Stimulated activated naive B cell treated with anti-CD40 and anti-IgM and Interleukin-4, amounts not matched to agents 10 μg/mL and 1 μg/mL and 100 μg/mL, for 72 hours (primary cell): ENCODE results near the gene ZDHHC7.
A peak's percentile ranks its signal among the peaks of the same experiment; 100 is the strongest.

ENCODE experiments used
- ATAC-seq, 2 donors: fragments of 150-1000 bp; cut with Tn5 transposase; replicated peaks; 2 replicates each; pipeline ENCODE4 v1.10.0; 2021; ENCODE audit warnings: moderate library complexity in 1 of 2
- DNase-seq: peaks from one replicate; pipeline ENCODE4 v3.0.0; 2021
- H3K27ac Mint-ChIP-seq: one replicate; pipeline ENCODE4 v1.8.0; 2022; ENCODE audit warnings: mild to moderate bottlenecking, mixed read lengths
- H3K27me3 Mint-ChIP-seq, 2 donors: one replicate each; pipeline ENCODE4 v1.8.0; 2022; ENCODE audit warnings: mixed read lengths in 2 of 2
- H3K36me3 Mint-ChIP-seq, 2 donors: one replicate each; pipeline ENCODE4 v1.8.0; 2022; ENCODE audit warnings: mixed read lengths in 2 of 2, mild to moderate bottlenecking in 1 of 2
- H3K4me1 Mint-ChIP-seq, 2 donors: one replicate each; pipeline ENCODE4 v1.8.0; 2022; ENCODE audit warnings: mixed read lengths in 2 of 2, mild to moderate bottlenecking in 1 of 2
- H3K4me3 Mint-ChIP-seq, 2 donors: one replicate each; pipeline ENCODE4 v1.8.0; 2022; ENCODE audit warnings: mild to moderate bottlenecking in 2 of 2, mixed read lengths in 2 of 2, moderate library complexity in 1 of 2
- H3K9me3 Mint-ChIP-seq, 2 donors: one replicate each; pipeline ENCODE4 v1.8.0; 2022; ENCODE audit warnings: mixed read lengths in 2 of 2, mild to moderate bottlenecking in 1 of 2

Gene ZDHHC7

DNA sequence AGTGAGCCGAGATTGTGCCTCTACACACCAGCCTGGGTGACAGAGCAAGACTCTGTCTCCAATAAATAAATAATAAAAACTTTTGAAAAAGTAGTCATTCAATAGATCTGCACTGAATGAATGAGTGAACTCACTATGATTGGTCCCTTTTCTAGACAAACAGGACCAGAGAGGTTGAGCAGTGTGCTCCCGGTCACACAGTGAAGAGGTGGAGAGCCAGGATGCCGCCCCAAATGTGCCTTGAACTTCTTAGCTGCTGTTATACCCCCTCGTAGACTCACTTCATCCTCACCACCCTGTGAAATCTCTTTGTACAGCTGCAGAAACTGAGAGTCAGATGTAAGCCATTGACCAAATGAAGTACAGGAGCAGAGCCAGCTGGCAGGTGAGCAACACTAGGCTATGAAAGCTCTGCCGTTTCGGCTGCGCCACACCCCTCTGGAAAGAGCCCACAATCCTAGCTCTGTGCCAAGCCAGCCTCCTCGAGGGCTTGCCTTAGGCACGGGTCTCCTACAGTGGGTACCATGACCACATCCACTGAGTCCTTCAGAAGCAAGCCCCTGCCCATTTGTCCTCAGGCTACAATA lies 8.4 kb upstream of the ZDHHC7 start:
- H3K27me3 Mint-ChIP-seq, result peaks cover 1 to 2% of the 10 kb centered on the region in 2 donors
- peaks cover 5 to 6% of the 10 kb centered on the region in 2 donors for H3K4me1 Mint-ChIP-seq
- DNase-seq (no peak), ATAC-seq (no peak)
- no peaks in the 10 kb centered on the region for H3K36me3 Mint-ChIP-seq
- no peak overlapping the region for H3K4me3 Mint-ChIP-seq
- H3K9me3 Mint-ChIP-seq, result no peaks in the 10 kb centered on the region
- no peak overlapping the region for H3K27ac Mint-ChIP-seq

DNA sequence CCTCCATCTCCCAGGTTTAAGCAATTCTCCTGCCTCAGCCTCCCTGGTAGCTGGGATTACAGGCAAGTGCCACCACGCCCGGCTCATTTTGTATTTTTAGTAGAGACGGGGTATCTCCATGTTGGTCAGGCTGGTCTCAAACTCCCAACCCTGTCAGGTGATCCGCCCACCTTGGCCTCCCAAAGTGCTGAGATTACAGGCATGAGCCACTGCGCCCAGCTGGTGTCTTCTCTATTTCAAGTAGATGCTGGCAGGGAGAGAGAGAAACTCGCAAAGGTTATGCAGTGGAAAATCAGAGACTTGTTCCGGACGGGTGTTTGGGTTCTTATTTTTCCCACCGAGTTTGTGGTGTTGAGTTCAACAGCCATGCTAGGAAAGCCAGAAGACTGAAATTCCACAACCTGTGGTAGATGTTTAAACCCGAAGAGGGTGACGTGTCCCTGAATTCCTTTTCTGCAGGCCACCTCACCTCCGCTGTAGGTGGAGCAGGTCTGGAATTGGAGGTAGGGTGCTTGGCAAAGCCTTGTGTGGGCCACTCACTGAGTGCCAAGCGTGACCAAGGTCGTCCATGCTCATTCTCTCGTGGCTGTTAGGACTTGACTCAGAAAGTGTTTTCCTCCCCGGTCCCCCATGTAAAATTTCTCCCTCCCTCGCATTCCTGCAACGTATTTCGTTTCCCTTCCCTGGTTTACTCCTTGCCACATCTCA lies 7.3 kb upstream of the ZDHHC7 start:
- Mint-ChIP-seq H3K4me3 (no peak overlapping the region), H3K27ac (no peak overlapping the region), H3K4me1 (peaks cover 0 to 4% of the 10 kb centered on the region in 2 donors), H3K36me3 (no peaks in the 10 kb centered on the region), H3K27me3 (peaks cover 5 to 10% of the 10 kb centered on the region in 2 donors), H3K9me3 (no peaks in the 10 kb centered on the region)
- DNase-seq (no peak), ATAC-seq (no peak)

DNA sequence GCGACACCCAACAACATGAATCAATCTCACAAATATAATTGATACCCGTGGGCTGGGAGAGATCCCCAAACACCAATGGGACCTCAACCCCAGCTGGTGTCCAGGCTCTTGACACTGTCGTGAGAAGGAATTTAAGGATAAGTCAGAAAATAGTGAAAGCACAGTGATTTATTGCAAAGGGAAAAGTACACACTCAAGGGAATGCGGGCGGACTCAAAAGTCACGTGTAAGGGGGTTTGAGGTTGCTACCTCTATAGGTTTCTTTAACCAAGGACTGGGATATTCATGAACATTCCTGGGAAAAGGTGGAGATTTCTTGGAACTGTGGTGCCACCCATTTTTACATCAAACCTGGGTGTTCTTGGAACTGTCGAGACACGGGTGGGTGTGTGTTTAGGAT lies 6.3 kb upstream of the ZDHHC7 start:
- Mint-ChIP-seq H3K4me3 (no peak overlapping the region), H3K4me1 (peaks cover 0 to 4% of the 10 kb centered on the region in 2 donors), H3K27ac (no peak overlapping the region), H3K27me3 (peaks cover 5 to 10% of the 10 kb centered on the region in 2 donors), H3K36me3 (no peaks in the 10 kb centered on the region), H3K9me3 (no peaks in the 10 kb centered on the region)
- ATAC-seq (no peak), DNase-seq (no peak)

DNA sequence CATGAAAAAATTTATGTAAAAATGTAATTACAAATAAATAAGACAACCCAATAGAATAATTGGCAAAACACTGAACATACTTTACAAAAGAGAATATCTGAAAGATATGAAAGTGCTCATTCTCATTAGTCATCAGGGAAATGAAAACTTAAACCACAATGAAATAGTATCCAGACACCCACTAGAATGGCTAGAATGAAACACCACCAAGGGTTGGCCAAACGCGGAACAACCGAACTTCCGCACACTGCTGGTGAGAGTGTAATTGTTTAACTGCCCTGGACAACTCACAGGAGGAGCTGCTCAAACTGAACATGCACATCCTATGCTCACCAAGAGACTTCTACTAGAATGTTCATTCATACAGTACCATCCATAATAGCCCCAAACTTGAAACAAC lies 5.8 kb upstream of the ZDHHC7 start:
- H3K27me3 Mint-ChIP-seq, result peaks cover 5 to 10% of the 10 kb centered on the region in 2 donors
- H3K36me3 Mint-ChIP-seq, result no peaks in the 10 kb centered on the region
- H3K9me3 Mint-ChIP-seq, result no peaks in the 10 kb centered on the region
- peaks cover under 1 to 6% of the 10 kb centered on the region in 2 donors for H3K4me1 Mint-ChIP-seq
- no peak overlapping the region for H3K27ac Mint-ChIP-seq
- no peak overlapping the region for H3K4me3 Mint-ChIP-seq
- no peak for DNase-seq
- ATAC-seq, result peak; percentile 86 to 94

DNA sequence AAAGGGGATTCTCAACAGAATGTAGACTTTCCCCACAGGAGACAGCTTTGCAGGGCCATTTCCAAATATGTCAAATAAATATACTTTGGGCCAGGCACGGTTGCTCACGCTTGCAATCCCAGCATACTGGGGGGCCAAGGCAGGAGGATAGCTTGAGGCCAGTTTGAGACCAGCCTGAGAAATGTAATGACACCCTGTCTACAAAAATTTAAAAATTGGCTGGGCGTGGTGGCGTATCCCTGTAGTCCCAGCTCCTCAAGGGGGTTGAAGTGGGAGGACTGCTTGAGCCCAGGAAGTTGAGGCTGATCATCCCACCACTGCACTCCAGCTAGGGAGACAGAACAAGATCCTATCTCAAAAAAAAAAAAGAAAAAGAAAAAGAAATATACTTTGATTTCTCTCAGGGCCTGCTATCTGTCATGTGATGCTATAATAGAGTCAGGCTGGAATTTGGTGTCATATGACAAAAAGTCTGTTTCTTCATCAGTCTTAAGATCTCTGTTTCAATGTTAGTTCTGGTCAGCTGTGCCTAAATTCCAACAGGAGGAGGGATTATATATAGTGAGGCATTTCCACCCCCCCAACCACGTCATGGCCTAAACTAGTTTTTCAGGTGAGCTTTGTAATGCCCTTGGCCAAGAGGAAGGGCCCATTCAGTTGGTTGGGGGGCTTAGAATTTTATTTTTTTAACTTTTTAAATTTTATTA lies 4.3 kb upstream of the ZDHHC7 start:
- peaks cover 0 to 4% of the 10 kb centered on the region in 2 donors for H3K36me3 Mint-ChIP-seq
- H3K27ac Mint-ChIP-seq, result no peak overlapping the region
- no peak overlapping the region for H3K4me3 Mint-ChIP-seq
- peaks cover 5 to 10% of the 10 kb centered on the region in 2 donors for H3K27me3 Mint-ChIP-seq
- no peaks in the 10 kb centered on the region for H3K9me3 Mint-ChIP-seq
- peaks cover 7 to 10% of the 10 kb centered on the region in 2 donors for H3K4me1 Mint-ChIP-seq
- no peak for DNase-seq
- no peak for ATAC-seq

DNA sequence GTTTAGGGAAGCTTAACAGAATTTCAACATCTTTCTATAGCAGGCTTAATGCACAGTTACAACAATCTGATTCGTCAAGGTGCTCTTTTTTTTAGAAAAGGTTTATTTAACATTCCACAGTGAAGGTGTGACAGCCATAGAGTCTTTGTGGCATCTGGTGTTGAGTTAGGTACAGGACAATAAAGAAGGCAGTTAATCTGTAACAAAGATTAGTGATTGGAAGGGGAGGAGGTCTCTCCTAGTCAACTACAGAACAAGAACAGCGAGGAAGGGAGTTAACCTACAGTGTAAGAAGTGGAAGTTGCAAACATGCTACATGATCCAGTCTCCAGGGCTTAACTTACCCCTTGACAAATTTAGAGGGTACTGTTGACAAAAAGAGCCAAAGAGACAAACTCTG lies 3.0 kb upstream of the ZDHHC7 start:
- ATAC-seq (no peak), DNase-seq (no peak)
- Mint-ChIP-seq H3K9me3 (no peaks in the 10 kb centered on the region), H3K27ac (no peak overlapping the region), H3K36me3 (peaks cover 0 to 6% of the 10 kb centered on the region in 2 donors), H3K27me3 (peaks cover 5 to 10% of the 10 kb centered on the region in 2 donors), H3K4me1 (peaks cover 13 to 22% of the 10 kb centered on the region in 2 donors), H3K4me3 (no peak overlapping the region)

DNA sequence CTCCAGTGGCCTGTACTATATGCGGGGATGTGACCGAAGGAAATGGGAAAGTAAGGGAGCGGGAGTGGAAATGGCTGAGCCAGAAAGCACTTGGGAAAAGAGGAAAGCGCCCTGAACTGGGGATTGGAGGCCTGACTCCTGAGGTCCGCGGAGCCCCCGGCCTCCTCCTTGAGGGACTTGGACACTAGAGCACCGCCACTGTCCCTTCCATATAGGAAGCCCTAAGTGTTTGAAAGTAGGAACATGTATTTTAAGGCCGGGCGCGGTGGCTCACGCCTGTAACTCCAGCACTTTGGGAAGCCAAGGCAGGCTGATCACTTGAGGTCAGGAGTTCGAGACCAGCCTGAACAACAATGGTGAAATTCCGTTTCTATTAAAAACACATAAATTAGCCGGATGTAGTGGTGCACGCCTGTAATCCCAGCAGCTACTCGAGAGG lies 530 bp upstream of the ZDHHC7 start:
- Mint-ChIP-seq H3K4me3 (peak overlapping the region; percentile 96 to 99), H3K4me1 (peaks cover 17 to 40% of the 10 kb centered on the region in 2 donors)
- no peak for DNase-seq

DNA sequence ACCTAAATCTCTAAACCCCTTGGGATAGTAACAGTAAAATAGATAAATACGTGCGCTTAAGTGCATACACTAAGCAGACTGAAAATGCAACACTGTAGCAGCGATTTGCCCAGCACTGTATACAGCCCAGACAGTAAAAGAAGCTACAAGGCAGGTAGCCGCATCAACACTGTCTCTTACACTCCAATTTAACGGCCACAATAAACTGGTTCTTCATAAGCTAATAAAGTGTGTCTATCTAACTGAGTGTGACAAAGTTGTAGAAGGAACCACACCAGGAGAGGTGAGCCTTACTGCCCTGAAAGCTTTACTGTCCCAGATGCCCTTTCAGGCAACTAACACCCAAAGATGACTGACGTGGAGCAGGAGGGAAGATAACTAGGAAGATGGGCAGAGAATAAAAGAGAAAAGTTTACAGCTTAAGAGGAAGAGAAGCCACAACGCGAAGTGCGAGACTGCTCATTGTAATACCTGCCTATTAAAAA lies 847 bp downstream of the ZDHHC7 start:
- Mint-ChIP-seq H3K27me3 (peaks cover 5 to 10% of the 10 kb centered on the region in 2 donors), H3K4me3 (peak overlapping the region; percentile 99), H3K27ac (peak overlapping the region; percentile 97), H3K36me3 (peaks cover 7 to 21% of the 10 kb centered on the region in 2 donors), H3K9me3 (no peaks in the 10 kb centered on the region), H3K4me1 (peaks cover 23 to 48% of the 10 kb centered on the region in 2 donors)
- peak in 1 of 2 donors; percentile 2 for ATAC-seq
- DNase-seq, result no peak

More for the DNA sequence above, 530 bp upstream of the ZDHHC7 start:
- H3K27ac Mint-ChIP-seq, result peak overlapping the region; percentile 99
- H3K27me3 Mint-ChIP-seq, result peaks cover 5 to 10% of the 10 kb centered on the region in 2 donors
- peaks cover 5 to 13% of the 10 kb centered on the region in 2 donors for H3K36me3 Mint-ChIP-seq
- peak; percentile 2 to 13 for ATAC-seq
- H3K9me3 Mint-ChIP-seq, result no peaks in the 10 kb centered on the region

DNA sequence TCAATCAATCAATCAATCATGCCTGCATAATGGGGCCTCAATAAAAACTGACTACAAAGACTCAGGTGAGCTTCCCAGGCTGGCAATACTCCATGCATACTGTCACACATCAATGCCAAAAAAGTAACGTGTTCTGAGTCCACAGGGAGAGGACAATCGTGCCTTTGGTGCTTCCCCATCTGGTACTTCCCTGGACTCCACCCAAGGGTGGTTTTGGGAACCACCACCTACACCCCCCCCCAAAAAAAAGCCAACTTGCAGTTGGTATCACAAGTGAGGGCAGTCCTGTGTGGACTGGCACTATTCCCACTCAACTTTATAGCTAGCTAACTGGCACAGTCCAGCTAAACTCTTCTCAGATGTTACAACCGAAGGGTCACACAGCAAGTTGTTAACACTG lies 3.1 kb downstream of the ZDHHC7 start:
- peaks cover 40 to 68% of the 10 kb centered on the region in 2 donors for H3K4me1 Mint-ChIP-seq
- H3K36me3 Mint-ChIP-seq, result peaks cover 7 to 26% of the 10 kb centered on the region in 2 donors

DNA sequence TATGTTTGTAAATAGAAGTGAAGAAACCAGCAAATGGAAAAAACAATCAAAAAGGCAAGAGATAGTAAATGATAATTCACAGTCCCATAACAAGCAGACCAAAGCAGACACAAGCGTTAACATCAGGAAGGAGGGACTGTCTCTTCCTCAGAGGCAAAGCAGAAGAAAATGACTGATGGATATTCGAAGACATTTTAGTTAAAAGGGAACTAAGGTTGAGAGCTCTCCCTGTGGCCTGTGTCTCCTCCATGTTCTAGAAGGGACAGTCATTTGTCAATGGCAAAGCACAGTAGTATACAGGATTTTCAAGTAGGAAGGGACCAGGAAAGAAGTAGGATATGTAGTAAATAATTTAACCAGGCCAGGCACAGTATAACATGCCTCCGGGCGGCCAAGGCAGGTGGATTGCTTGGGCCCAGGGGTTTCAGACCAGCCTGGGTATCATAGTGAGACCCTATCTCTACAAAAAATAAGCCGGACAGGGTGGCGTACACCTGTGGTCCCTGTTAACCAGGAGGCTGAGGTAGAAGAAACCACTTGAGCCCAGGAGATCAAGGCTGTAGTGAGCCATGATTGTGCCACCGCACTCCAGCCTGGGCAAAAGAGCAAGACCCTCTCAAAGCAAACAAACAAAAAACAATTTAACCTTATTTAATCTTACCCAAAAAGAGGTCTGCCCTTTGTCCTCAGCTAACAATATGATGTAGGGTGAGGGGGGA lies 3.7 kb downstream of the ZDHHC7 start:
- H3K4me1 Mint-ChIP-seq, result peaks cover 45 to 74% of the 10 kb centered on the region in 2 donors
- no peaks in the 10 kb centered on the region for H3K27me3 Mint-ChIP-seq
- peaks cover 9 to 30% of the 10 kb centered on the region in 2 donors for H3K36me3 Mint-ChIP-seq
- no peak overlapping the region for H3K4me3 Mint-ChIP-seq
- ATAC-seq (no peak), DNase-seq (no peak)
- no peaks in the 10 kb centered on the region for H3K9me3 Mint-ChIP-seq
- H3K27ac Mint-ChIP-seq, result peak overlapping the region; percentile 38

More for the DNA sequence above, 3.1 kb downstream of the ZDHHC7 start:
- Mint-ChIP-seq H3K9me3 (no peaks in the 10 kb centered on the region), H3K27me3 (no peaks in the 10 kb centered on the region), H3K4me3 (no peak overlapping the region), H3K27ac (peak overlapping the region; percentile 62)
- ATAC-seq (no peak), DNase-seq (no peak)

DNA sequence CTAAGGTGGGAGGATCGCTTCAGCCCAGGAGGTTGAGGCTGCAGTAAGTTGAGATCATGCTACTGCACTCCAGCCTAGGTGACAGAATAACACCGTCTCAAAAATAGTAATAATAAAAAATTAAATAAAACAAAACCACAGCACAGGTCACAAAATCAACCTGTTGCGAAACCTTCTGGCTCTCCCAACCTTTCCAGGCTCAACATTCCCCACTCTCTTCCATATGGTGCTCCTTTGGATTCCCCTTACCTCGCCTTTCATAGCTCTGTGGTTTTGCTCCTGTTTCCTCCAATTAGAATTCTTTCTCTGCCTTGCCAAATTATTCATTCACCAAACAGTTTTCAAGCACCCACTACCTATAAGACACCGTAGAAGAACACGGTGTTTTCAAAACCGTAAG lies 4.7 kb downstream of the ZDHHC7 start:
- Mint-ChIP-seq H3K9me3 (no peaks in the 10 kb centered on the region), H3K36me3 (peaks cover 14 to 36% of the 10 kb centered on the region in 2 donors), H3K4me3 (no peak overlapping the region), H3K4me1 (peaks cover 52 to 78% of the 10 kb centered on the region in 2 donors), H3K27ac (no peak overlapping the region), H3K27me3 (no peaks in the 10 kb centered on the region)
- no peak for ATAC-seq
- no peak for DNase-seq

DNA sequence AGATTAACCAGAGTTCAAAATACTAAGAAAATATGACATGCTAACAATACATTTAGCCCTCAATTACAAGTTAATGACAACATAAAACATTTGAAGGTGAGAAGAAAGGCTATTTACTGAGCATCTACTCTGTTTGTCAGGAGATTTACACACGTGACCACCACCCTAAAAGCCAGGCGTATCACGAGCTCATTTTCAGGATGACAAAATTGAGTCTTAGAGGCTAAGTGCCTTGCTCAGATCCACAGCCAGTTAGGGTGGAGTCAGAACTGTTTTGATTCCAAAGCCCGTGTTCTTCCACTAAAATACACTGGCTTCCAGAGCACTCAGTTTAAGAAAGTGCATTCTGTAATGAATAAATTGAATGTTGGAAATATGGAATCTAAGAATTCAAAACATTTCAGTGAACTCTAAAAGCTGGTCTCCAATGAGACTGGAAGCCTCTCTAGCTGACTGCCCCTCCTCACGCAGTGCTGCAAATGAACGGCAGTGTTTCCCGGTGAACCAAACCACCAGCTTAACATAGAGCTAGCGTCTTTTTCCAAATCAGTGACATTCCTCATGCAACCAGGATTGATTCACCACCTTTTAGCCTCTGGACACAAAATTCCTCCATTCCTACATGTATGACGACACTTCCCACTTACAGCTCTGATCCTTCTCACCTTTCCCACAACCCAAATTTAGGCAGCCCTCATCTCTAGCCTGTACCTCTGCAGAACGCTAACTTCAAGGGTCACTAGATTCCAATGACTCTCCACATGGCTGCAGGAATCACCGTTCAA lies 5.9 kb downstream of the ZDHHC7 start:
- H3K36me3 Mint-ChIP-seq, result peaks cover 18 to 34% of the 10 kb centered on the region in 2 donors
- DNase-seq, result no peak
- no peaks in the 10 kb centered on the region for H3K27me3 Mint-ChIP-seq

DNA sequence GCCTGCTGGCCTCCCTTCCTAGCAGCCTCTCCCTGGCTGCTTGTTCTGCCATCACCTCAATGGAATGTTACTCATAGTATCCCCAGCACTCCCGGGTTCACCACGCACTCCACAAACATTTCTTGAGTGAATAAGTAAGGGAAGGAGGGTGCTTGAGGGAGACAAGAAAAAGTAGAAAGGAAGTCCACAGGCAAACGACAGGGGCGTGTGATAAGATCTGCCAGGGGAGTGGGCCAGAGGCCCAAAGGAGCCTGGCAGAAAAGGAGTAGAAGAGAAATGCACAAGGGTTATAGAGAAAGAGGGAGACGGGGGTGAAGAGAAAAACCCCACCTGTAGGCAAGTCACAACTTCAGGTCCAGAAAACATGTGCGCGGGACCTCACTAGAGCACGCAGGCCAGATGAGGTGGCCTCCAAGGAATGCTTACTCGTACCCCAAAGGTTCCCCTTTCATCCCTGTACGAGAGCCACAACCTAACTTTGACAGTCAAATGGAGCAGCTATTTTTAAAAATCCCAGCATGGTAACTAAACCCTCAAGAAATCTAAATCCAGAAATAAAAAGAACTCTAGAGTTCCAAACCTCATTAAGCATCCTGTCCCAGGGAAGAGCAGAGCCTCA lies 6.6 kb downstream of the ZDHHC7 start:
- H3K36me3 Mint-ChIP-seq, result peaks cover 18 to 34% of the 10 kb centered on the region in 2 donors
- H3K9me3 Mint-ChIP-seq, result no peaks in the 10 kb centered on the region
- peak overlapping the region; percentile 22 for H3K27ac Mint-ChIP-seq
- no peak overlapping the region for H3K4me3 Mint-ChIP-seq
- ATAC-seq (no peak), DNase-seq (no peak)
- no peaks in the 10 kb centered on the region for H3K27me3 Mint-ChIP-seq
- peaks cover 49 to 70% of the 10 kb centered on the region in 2 donors for H3K4me1 Mint-ChIP-seq

More for the DNA sequence above, 5.9 kb downstream of the ZDHHC7 start:
- Mint-ChIP-seq H3K4me3 (no peak overlapping the region), H3K27ac (no peak overlapping the region), H3K4me1 (peaks cover 54 to 77% of the 10 kb centered on the region in 2 donors), H3K9me3 (no peaks in the 10 kb centered on the region)
- ATAC-seq, result no peak
